NCI-H2227 treated with DMSO at 0.1 percent for 48 hours (cell line): ENCODE results near the gene TMEM43.
A peak's percentile ranks its signal among the peaks of the same experiment; 100 is the strongest.

ENCODE experiments used
- DNase-seq: peaks from one replicate; lab custom pipeline; 2025; lab: John Stamatoyannopoulos, UW

The TMEM43 gene

GRCh38 chr3:14138109-14138877 lies 13.4 kb downstream of the TMEM43 start:
- DNase-seq, result no peak

DNA sequence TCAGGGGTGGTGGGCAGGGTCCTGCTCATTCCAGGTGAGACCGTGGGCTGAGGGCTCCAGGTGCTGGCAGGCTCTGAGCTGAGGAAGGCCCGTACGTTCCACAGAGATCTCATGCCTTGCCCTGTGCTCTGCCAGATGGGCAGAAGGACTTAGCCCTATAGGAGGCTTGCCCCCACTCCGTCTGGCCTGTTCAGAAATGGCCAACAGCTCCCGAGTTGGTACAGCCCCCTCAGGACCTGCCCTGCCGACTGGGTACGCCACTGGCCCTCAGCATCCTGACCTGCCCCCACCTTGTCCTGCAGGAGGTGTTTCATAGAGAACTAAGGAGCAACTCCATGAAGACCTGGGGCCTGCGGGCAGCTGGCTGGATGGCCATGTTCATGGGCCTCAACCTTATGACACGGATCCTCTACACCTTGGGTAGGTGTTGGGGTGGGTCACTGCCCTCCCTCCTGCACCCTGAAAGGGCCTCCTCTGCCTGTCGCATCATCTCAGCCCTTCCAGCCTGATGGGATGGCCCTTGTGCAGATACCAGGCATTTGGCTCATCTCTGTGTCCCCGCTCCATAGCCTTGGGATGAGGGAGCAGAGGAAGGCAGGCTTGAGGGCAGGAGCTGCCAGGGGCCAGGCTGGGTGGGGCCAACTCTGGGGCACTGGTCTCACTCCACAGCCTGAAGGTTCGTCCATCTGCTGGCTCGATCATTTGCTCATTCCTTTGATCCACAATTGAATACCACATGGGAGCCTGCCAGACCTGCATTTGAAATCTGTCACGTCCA lies 14.2 kb downstream of the TMEM43 start:
- DNase-seq, result no peak

GRCh38 chr3:14139771-14140170 lies 14.9 kb downstream of the TMEM43 start:
- no peak for DNase-seq

DNA sequence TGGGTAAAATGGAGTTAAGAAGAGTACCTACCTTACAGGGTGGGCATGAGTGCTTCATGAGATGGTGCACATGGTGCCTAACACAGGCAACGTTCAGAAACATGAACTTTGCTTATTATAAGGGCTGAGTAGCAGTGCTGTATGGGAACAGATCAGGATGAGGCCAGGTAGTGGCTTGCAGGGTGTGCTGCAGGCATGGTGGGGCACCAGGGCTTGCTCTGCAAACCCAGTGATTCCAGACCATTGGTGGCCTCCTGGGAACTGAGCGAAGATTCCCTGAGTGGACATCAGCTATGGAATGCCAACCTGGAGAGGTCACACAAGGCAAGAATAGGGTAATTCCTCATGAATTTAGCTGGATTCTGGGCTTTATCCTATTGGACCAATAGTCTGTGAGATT lies 15.8 kb downstream of the TMEM43 start:
- DNase-seq, result no peak

GRCh38 chr3:14141144-14141543 lies 16.3 kb downstream of the TMEM43 start:
- no peak for DNase-seq

DNA sequence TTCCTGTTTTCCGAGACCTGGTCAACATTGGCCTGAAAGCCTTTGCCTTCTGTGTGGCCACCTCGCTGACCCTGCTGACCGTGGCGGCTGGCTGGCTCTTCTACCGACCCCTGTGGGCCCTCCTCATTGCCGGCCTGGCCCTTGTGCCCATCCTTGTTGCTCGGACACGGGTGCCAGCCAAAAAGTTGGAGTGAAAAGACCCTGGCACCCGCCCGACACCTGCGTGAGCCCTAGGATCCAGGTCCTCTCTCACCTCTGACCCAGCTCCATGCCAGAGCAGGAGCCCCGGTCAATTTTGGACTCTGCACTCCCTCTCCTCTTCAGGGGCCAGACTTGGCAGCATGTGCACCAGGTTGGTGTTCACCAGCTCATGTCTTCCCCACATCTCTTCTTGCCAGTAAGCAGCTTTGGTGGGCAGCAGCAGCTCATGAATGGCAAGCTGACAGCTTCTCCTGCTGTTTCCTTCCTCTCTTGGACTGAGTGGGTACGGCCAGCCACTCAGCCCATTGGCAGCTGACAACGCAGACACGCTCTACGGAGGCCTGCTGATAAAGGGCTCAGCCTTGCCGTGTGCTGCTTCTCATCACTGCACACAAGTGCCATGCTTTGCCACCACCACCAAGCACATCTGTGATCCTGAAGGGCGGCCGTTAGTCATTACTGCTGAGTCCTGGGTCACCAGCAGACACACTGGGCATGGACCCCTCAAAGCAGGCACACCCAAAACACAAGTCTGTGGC lies 16.9 kb downstream of the TMEM43 start:
- DNase-seq, result no peak

DNA sequence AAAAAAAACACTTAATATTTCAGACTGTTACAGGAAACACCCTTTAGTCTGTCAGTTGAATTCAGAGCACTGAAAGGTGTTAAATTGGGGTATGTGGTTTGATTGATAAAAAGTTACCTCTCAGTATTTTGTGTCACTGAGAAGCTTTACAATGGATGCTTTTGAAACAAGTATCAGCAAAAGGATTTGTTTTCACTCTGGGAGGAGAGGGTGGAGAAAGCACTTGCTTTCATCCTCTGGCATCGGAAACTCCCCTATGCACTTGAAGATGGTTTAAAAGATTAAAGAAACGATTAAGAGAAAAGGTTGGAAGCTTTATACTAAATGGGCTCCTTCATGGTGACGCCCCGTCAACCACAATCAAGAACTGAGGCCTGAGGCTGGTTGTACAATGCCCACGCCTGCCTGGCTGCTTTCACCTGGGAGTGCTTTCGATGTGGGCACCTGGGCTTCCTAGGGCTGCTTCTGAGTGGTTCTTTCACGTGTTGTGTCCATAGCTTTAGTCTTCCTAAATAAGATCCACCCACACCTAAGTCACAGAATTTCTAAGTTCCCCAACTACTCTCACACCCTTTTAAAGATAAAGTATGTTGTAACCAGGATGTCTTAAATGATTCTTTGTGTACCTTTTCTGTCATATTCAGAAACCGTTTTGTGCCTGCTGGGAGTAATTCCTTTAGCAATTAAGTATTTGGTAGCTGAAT lies 17.9 kb downstream of the TMEM43 start:
- DNase-seq, result peak; percentile 39

DNA sequence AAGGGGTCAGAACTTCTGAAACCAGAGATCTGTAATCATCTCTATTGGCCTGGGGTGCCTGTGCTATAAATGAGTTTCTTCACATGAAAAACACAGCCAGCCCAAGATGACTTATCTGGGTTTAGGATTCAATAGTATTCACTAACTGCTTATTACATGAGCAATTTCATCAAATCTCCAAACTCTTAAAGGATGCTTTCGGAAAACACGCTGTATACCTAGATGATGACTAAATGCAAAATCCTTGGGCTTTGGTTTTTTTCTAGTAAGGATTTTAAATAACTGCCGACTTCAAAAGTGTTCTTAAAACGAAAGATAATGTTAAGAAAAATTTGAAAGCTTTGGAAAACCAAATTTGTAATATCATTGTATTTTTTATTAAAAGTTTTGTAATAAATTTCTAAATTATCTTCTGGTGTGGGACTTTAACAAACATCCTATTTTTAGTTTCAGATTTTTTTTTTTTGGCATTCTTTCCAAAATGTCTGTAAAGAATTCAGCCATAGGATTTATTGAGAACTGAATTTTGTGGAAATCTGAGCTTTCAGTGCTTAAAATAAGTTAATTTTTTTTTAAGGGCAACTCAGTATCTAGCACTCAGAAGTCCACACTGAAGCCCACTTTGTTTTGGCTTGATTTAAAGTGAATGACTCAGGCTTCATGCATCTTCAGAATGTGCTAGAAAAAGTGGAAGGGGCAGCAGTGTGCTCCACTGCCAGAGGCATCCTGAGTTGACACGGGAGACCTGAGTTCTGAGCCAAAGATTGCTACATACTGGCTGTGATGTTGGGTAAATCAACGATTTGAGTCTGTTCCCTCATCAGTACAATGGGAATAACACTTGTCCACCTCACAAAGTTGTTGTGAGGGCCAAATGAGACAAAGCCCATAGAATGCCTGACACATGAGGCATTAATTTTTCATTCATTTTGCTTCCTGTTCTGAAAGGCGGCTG lies 18.7 kb downstream of the TMEM43 start:
- DNase-seq, result peak; percentile 79

DNA sequence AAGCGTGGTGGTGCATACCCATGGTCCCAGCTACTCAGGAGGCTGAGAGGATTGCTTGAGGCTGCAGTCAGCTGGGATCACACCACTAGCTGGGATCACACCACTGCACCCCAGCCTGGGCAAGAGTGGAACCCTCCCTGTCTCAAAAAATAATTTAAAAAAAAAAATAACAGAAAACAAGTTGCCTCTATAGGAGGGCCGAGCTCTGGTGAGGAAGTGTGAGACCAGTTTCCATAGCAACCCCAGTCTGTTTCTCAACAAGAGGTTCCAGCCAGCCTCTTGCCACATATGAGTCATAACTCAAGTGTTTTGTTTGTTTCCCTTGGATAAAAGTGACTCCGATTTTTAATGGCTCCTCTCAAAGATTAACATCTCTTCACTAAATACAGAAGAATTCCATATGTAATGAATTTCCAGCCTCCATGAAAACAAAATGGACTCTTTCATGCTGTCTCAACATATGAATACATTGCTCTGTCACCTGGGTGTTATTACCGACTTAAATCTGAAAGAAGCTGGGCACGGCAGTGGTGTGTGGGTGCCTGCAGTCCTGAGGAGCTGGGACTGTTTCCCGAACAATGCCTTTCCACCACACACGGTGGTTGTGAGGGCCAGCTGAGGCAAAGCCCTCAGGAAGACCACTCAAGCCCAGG lies 19.7 kb downstream of the TMEM43 start:
- peak; percentile 54 for DNase-seq

- no peak for DNase-seq
Observed at GRCh38 chr3:14145236-14145635, 20.4 kb downstream of the TMEM43 start.

DNA sequence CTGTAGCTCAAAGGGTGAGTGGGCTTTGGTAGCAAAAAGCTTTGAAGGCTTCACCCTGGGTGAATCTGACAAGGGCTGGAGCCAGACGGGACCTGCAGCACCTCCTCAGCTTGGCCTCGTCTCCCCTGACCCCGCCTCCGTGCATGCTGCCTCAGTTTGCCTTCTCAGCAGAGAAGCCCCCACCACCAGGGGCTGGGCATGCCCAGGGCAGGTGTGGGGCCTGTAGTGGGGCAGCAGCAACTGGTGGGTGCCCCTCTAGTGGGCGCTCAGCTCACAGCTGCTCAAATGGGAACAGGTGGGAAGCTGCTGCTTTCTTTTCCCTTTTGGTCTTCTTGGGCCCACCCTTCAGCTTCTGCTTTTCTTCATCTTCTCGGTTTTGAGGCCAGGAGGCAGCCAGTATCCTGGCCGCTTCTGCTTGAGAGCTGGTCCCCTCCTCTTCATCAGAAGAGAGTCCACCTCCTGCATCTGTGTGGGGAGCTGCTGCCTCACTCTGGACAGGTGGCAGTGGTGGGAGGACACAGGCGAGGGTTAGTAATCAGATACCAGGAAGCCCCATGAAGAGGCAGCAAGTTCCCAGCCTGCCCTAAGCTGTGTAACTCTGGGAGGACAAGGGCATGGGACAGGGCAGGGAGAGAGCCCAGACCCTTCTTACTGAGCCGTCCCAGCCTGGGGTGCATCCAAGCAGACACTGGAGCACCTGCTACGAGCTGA lies 21.0 kb downstream of the TMEM43 start:
- no peak for DNase-seq

DNA sequence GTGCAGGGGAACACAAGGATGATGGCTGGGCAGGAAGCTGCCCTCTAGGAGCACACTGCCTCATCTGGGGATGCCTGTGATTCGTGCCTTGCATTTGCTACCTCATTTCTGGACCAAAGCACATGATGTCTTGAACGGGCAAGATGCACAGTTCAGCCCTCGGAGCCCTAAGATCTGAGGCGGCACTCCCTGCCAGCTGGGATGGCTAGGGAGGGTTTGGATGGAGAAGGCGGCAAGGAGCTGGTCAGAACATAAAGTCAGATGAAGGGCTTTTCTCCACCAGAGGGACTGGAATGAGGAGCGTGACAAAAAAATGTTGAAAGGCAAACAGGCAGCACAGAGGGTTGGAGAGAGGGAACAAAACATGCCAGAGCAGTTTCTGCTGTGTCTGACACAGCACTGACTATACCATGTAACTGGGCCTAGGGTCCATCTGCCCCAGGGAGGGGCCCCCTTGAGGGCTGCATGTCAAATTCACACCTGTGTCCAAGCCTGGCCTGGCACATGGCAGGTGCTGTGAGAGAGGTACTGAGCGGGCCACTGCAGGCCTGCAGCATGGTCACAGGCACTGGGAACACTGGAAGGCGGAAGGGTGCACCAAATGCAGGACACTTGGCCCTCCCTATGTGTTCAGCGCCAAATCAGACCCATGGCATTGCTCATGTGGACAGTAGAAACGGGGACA lies 21.7 kb downstream of the TMEM43 start:
- no peak for DNase-seq

DNA sequence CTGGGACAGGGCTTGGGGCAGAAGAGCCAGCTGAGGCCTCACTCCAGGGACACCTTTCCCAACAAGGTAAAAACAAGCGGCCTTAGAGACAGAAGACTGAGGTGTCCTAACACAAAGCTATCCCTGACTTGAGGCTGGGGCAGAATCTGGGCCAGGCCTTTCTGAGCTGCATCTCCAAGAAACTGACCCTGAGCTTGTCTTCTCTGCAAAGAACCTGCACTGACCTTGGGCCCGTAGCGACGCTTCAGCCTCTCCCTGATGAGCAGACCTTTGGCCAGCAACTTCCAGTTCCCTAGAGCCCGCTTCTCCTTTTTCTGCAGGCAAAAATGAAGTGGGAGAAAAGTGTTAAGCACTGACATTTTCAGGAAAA lies 22.2 kb downstream of the TMEM43 start:
- no peak for DNase-seq

DNA sequence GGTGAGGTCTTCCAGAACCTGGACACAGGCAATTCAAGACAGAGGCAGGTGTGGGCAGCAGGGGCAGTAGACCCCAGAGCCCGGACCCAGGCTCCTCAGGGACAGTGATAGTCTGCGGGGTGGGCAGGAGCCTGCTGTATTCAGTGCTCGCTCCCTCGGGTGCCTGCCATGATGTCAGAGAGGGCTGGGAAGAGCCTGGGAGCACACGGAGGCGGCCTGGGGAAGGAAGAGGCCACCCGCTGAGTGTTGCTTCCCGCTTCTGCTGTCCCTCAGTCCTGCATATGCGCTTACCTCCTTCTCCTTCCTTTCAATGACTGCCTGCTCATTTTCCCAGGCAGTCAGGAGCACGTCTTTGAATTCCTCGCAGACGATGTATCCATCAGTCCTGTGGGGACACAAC lies 22.8 kb downstream of the TMEM43 start:
- DNase-seq, result no peak

DNA sequence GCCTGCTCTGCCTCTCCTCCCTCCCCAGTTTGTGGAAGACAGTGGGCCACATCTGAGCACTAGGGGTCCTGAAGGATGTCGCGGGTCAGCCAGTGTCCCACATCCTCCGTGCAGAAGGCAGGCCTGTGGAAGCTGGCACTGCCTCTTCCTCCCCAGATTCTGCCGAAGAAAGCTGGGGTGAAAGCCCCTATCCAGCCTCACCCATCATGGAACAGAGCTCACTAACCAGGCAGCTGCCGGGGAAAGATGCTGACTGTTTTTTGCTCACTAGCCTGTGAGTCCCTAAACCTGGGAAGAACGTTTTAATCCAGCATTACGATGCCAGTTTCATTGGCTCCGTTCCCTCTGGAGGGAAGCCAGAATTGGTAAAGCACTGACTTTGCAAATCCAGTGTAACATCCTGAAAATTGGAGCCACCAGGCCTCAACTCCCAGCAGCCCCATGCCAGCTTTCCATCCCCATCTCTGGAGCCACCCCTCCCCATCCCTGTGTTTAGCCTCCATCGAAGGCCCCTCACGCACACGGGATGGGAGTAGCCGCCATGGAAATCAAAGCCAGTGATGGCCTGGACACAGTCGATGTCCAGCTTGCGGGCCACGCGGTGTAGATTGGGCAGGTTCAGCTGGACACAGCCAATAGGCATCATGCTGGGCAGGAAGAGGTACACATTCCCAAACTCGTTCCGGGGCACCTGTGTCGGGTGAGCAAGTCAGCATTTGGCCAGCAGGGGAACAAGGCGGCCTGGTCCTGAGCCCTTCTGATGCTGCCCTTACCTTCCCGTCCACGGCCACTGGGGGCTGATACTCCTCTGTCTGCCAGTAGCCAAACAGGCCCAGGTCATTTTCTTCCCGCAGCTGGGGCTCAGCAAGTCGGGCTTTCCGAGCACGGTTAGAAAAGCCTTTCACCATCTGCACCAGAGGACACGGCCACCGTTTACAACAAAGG lies 23.5 kb downstream of the TMEM43 start:
- no peak for DNase-seq

GRCh38 chr3:14150078-14150477 lies 25.2 kb downstream of the TMEM43 start:
- no peak for DNase-seq

GRCh38 chr3:14150491-14151230 lies 25.8 kb downstream of the TMEM43 start:
- DNase-seq, result no peak
